Measurements from ENCODE around the gene ST7L.

- no peak for TF ChIP-seq CTCF (IDR thresholded peaks at IDR 0.05; ENCODE audit: poor library complexity)
- TF ChIP-seq EZH2phosphoT487 (IDR thresholded peaks at IDR 0.05; ENCODE audit: low read depth, severe bottlenecking, unreplicated experiment) = no peak
Measured at GRCh38 chr1:112504001-112504660, 114.8 kb downstream of the ST7L start.
